ENCODE results near the gene SV2B.

The SV2B gene

DNA sequence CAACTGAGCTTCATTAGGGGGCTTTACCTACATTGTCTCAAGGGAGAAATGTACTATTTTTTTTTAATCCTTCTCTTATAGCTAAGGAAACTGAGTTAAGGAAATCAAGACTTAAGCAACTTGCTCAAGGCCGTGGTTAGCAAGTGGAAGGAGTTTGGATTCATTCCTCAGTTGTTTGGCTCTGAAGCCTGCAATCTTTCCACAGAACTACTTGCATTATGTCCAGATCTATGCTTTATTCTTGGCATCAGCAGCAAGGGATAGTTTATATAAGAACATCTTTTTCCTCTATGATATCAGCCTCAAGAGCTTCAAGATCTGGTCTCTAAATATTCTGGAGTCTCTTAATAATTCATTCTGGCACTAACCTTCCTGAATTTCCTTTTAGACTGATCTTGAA is 182.4 kb downstream of the SV2B start (continued):
- TF ChIP-seq ZNF391 (tag by site-specific recombination; IDR thresholded peaks at IDR 0.05; ENCODE audit: borderline replicate concordance, low read depth) (no peak), ZNF202 (tag by site-specific recombination; IDR thresholded peaks at IDR 0.05; ENCODE audit: borderline replicate concordance) (no peak), ZSCAN23 (tag by site-specific recombination; IDR thresholded peaks at IDR 0.05) (no peak), ZBTB17 (tag by site-specific recombination; IDR thresholded peaks at IDR 0.05) (no peak), ZFP37 (tag by site-specific recombination; IDR thresholded peaks at IDR 0.05) (no peak), ZNF529 (tag by site-specific recombination; IDR thresholded peaks at IDR 0.05; ENCODE audit: insufficient replicate concordance) (no peak)
- TF ChIP-seq, protein P1, sequence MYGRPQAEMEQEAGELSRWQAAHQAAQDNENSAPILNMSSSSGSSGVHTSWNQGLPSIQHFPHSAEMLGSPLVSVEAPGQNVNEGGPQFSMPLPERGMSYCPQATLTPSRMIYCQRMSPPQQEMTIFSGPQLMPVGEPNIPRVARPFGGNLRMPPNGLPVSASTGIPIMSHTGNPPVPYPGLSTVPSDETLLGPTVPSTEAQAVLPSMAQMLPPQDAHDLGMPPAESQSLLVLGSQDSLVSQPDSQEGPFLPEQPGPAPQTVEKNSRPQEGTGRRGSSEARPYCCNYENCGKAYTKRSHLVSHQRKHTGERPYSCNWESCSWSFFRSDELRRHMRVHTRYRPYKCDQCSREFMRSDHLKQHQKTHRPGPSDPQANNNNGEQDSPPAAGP (tag by site-specific recombination; IDR thresholded peaks at IDR 0.05): no peak
- TF ChIP-seq, protein P2, sequence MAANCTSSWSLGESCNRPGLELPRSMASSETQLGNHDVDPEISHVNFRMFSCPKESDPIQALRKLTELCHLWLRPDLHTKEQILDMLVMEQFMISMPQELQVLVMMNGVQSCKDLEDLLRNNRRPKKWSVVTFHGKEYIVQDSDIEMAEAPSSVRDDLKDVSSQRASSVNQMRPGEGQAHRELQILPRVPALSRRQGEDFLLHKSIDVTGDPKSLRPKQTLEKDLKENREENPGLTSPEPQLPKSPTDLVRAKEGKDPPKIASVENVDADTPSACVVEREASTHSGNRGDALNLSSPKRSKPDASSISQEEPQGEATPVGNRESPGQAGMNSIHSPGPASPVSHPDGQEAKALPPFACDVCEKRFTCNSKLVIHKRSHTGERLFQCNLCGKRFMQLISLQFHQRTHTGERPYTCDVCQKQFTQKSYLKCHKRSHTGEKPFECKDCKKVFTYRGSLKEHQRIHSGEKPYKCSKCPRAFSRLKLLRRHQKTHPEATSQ (tag by site-specific recombination; IDR thresholded peaks at IDR 0.05): no peak
- TF ChIP-seq, protein P3, sequence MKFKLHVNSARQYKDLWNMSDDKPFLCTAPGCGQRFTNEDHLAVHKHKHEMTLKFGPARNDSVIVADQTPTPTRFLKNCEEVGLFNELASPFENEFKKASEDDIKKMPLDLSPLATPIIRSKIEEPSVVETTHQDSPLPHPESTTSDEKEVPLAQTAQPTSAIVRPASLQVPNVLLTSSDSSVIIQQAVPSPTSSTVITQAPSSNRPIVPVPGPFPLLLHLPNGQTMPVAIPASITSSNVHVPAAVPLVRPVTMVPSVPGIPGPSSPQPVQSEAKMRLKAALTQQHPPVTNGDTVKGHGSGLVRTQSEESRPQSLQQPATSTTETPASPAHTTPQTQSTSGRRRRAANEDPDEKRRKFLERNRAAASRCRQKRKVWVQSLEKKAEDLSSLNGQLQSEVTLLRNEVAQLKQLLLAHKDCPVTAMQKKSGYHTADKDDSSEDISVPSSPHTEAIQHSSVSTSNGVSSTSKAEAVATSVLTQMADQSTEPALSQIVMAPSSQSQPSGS (tag by site-specific recombination; IDR thresholded peaks at IDR 0.05; ENCODE audit: low read depth): no peak

DNA sequence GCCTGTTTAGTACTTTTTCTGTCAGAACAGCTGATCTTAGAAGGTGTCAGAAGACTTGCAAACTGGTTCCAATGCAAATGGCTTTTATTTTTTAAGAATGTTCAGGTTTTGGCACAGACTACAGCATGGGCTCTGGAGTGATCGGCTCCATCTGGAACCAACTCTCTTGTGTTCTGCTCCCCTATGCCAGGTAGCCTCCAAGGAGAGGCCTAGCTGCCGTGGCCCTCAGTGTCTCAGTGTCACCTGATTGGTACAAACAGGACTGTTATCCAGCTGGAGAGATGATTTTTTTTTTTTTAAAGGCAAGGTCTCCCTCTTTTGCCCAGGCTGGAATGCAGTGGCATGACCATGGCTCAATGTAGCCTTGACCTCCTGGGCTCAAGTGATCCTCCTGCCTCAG is 183.1 kb downstream of the SV2B start:
- no peaks in the 10 kb centered on the region for H3K9me3 ChIP-seq (ENCODE audit: control insufficient read depth, insufficient read depth, low read depth, low read length)
- H3K27ac ChIP-seq (ENCODE audit: extremely low read depth, low read depth, low read length): no peak overlapping the region
- H3K4me1 ChIP-seq (ENCODE audit: control insufficient read depth, insufficient read depth, low read length): no peaks in the 10 kb centered on the region
- no peaks in the 10 kb centered on the region for H3K36me3 ChIP-seq (ENCODE audit: control insufficient read depth in 2 of 2, insufficient read depth in 1 of 2, low read length in 2 of 2)
- POLR2A ChIA-PET: no interaction called here
- TF ChIP-seq ZNF274 (IDR thresholded peaks at IDR 0.05; ENCODE audit: low read length) (no peak), ZNF274 (tag by site-specific recombination; IDR thresholded peaks at IDR 0.05; ENCODE audit: borderline replicate concordance) (no peak), ZSCAN30 (tag by site-specific recombination; IDR thresholded peaks at IDR 0.05) (no peak)
- H3K4me3 ChIP-seq (ENCODE audit: low read depth, low read length): no peak overlapping the region
- CTCF ChIA-PET: interaction anchor here (0.7 to 1.8 kb wide), 6 partner anchors 9 to 237 kb away, joined by 3 to 9 read pairs (median 4); no protein-coding TSS in a partner anchor

DNA sequence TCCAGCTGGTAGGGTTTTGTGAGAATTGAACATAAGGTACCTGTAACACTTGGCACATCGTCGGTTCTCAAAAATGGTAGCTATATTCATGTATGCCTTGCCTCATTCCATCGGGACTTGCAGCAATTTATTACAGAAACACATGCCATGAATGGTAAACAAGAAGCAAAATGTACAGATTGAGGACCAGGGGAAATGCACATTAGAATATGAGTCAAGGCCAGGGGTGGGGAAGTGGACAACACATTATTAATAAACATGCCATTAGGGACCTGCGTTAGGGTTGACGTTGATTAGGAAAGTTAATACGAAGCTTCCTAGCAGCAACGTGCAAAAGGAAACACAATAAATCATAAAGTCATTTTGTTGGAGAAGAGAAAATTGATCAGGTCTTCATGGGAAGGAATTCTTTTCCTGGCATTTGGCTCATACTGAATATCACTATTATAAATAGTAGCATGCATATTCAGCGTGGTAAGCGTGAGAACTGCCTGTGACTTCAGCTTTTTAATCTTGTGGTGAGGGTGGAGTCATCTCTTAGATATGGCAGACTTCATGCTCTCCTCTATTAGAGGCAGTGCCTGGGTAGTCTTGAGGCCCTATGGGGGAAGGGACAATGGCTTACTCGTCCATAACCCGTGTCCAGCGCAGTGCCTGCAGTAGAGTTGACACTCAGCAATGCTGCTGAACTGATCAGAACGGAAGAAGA is 184.9 kb downstream of the SV2B start:
- no peaks in the 10 kb centered on the region for H3K36me3 ChIP-seq (ENCODE audit: control insufficient read depth in 2 of 2, insufficient read depth in 1 of 2, low read length in 2 of 2)
- POLR2A ChIA-PET: no interaction called here
- no peak overlapping the region for H3K4me3 ChIP-seq (ENCODE audit: low read depth, low read length)
- H3K4me1 ChIP-seq (ENCODE audit: control insufficient read depth, insufficient read depth, low read length): no peaks in the 10 kb centered on the region
- no peak overlapping the region for H3K27ac ChIP-seq (ENCODE audit: extremely low read depth, low read depth, low read length)
- CTCF ChIA-PET: interaction anchor here (1.3 to 2.5 kb wide), 3 partner anchors 13 to 37 kb away, joined by 6 to 7 read pairs (median 7); no protein-coding TSS in a partner anchor
- H3K9me3 ChIP-seq (ENCODE audit: control insufficient read depth, insufficient read depth, low read depth, low read length): no peaks in the 10 kb centered on the region
- TF ChIP-seq ZFHX2 (tag by site-specific recombination; conservative IDR thresholded peaks at IDR 0.05) (no peak), ZNF404 (tag by site-specific recombination; IDR thresholded peaks at IDR 0.05) (no peak), REPIN1 (tag by site-specific recombination; IDR thresholded peaks at IDR 0.05; ENCODE audit: low read depth) (no peak), ZNF677 (tag by site-specific recombination; IDR thresholded peaks at IDR 0.05) (no peak), ZNF350 (tag by site-specific recombination; IDR thresholded peaks at IDR 0.05) (no peak), ZNF843 (tag by site-specific recombination; IDR thresholded peaks at IDR 0.05) (no peak), ZNF23 (tag by site-specific recombination; IDR thresholded peaks at IDR 0.05; ENCODE audit: borderline replicate concordance) (no peak), ZNF169 (tag by site-specific recombination; IDR thresholded peaks at IDR 0.05) (no peak)
- TF ChIP-seq, protein P4, sequence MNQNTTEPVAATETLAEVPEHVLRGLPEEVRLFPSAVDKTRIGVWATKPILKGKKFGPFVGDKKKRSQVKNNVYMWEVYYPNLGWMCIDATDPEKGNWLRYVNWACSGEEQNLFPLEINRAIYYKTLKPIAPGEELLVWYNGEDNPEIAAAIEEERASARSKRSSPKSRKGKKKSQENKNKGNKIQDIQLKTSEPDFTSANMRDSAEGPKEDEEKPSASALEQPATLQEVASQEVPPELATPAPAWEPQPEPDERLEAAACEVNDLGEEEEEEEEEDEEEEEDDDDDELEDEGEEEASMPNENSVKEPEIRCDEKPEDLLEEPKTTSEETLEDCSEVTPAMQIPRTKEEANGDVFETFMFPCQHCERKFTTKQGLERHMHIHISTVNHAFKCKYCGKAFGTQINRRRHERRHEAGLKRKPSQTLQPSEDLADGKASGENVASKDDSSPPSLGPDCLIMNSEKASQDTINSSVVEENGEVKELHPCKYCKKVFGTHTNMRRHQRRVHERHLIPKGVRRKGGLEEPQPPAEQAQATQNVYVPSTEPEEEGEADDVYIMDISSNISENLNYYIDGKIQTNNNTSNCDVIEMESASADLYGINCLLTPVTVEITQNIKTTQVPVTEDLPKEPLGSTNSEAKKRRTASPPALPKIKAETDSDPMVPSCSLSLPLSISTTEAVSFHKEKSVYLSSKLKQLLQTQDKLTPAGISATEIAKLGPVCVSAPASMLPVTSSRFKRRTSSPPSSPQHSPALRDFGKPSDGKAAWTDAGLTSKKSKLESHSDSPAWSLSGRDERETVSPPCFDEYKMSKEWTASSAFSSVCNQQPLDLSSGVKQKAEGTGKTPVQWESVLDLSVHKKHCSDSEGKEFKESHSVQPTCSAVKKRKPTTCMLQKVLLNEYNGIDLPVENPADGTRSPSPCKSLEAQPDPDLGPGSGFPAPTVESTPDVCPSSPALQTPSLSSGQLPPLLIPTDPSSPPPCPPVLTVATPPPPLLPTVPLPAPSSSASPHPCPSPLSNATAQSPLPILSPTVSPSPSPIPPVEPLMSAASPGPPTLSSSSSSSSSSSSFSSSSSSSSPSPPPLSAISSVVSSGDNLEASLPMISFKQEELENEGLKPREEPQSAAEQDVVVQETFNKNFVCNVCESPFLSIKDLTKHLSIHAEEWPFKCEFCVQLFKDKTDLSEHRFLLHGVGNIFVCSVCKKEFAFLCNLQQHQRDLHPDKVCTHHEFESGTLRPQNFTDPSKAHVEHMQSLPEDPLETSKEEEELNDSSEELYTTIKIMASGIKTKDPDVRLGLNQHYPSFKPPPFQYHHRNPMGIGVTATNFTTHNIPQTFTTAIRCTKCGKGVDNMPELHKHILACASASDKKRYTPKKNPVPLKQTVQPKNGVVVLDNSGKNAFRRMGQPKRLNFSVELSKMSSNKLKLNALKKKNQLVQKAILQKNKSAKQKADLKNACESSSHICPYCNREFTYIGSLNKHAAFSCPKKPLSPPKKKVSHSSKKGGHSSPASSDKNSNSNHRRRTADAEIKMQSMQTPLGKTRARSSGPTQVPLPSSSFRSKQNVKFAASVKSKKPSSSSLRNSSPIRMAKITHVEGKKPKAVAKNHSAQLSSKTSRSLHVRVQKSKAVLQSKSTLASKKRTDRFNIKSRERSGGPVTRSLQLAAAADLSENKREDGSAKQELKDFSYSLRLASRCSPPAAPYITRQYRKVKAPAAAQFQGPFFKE (tag by site-specific recombination; IDR thresholded peaks at IDR 0.05; ENCODE audit: borderline replicate concordance): no peak
- TF ChIP-seq, protein P5, sequence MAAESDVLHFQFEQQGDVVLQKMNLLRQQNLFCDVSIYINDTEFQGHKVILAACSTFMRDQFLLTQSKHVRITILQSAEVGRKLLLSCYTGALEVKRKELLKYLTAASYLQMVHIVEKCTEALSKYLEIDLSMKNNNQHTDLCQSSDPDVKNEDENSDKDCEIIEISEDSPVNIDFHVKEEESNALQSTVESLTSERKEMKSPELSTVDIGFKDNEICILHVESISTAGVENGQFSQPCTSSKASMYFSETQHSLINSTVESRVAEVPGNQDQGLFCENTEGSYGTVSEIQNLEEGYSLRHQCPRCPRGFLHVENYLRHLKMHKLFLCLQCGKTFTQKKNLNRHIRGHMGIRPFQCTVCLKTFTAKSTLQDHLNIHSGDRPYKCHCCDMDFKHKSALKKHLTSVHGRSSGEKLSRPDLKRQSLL (tag by site-specific recombination; IDR thresholded peaks at IDR 0.05): no peak
